Activated T-helper 17 cell treated with anti-CD3 and anti-CD28 coated beads, Interleukin-2, amount 50 U/mL, for 72 hours (primary cell): Measurements from ENCODE around the gene TAF1A. TPM values are rescaled to one million over a fixed set of nuclear protein-coding genes. Genes with fewer than 3 reads are reported as not detected.

ENCODE experiments used
- ATAC-seq: fragments of 150-1000 bp; cut with Tn5 transposase; replicated peaks from 2 replicates; pipeline ENCODE4 v1.10.0; 2021; ENCODE audit warnings: mild to moderate bottlenecking, moderate library complexity
- H3K27ac Mint-ChIP-seq: one replicate; pipeline ENCODE4 v1.8.0; 2022; ENCODE audit warnings: mixed read lengths
- H3K27me3 Mint-ChIP-seq: one replicate; pipeline ENCODE4 v1.8.0; 2022; ENCODE audit warnings: mixed read lengths
- H3K36me3 Mint-ChIP-seq: one replicate; pipeline ENCODE4 v1.8.0; 2022; ENCODE audit warnings: low read depth, mild to moderate bottlenecking, mixed read lengths
- H3K4me1 Mint-ChIP-seq: one replicate; pipeline ENCODE4 v1.8.0; 2022; ENCODE audit warnings: mixed read lengths
- H3K4me3 Mint-ChIP-seq: one replicate; pipeline ENCODE4 v1.8.0; 2022; ENCODE audit warnings: mild to moderate bottlenecking, mixed read lengths
- H3K9me3 Mint-ChIP-seq: one replicate; pipeline ENCODE4 v1.8.0; 2022; ENCODE audit warnings: mixed read lengths
- total RNA-seq, 2 donors: library from RNA; stranded (reverse); gene quantifications; one replicate each; pipeline ENCODE4 v1.2.3, GENCODE V29; 2022

The TAF1A gene
- total RNA-seq, 2 donors from 2014 or later, result 13.1 to 19.5 TPM

- ATAC-seq, result no peak
- peaks cover 94% of the 10 kb centered on the region for H3K36me3 Mint-ChIP-seq
- no peaks in the 10 kb centered on the region for H3K27me3 Mint-ChIP-seq
- no peak overlapping the region for H3K4me3 Mint-ChIP-seq
- peaks cover 6% of the 10 kb centered on the region for H3K4me1 Mint-ChIP-seq
- no peaks in the 10 kb centered on the region for H3K9me3 Mint-ChIP-seq
- no peak overlapping the region for H3K27ac Mint-ChIP-seq
These were observed 10.4 kb downstream of the TAF1A start for GRCh38 chr1:222579316-222579715.

GRCh38 chr1:222570837-222571236, 18.9 kb downstream of the TAF1A start:
- ATAC-seq, result no peak
- no peak overlapping the region for H3K4me3 Mint-ChIP-seq
- no peak overlapping the region for H3K27ac Mint-ChIP-seq
- no peaks in the 10 kb centered on the region for H3K27me3 Mint-ChIP-seq
- no peaks in the 10 kb centered on the region for H3K4me1 Mint-ChIP-seq
- H3K9me3 Mint-ChIP-seq, result no peaks in the 10 kb centered on the region
- peaks cover 100% of the 10 kb centered on the region for H3K36me3 Mint-ChIP-seq

DNA sequence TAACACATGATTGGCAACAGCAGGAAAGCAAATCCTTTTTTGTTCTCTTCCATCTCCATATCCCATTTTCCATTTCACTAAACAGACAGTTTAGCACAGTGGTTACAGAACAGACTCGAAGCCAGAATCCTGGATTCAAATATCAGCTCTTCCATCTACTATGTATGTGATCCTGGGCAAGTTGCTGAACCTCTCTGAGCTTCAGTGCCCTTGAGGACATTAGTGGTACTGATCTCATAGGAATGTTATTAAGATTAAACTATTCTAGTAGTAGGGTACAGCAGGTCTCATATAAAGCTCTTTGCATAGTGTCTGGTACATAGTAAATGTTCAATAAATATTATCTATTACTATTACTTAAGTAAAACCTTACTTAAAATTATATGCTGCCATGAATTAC, 28.1 kb downstream of the TAF1A start:
- peaks cover 81% of the 10 kb centered on the region for H3K36me3 Mint-ChIP-seq
- no peak overlapping the region for H3K4me3 Mint-ChIP-seq
- H3K27ac Mint-ChIP-seq, result no peak overlapping the region
- ATAC-seq, result no peak
- no peaks in the 10 kb centered on the region for H3K4me1 Mint-ChIP-seq
- H3K9me3 Mint-ChIP-seq, result no peaks in the 10 kb centered on the region
- H3K27me3 Mint-ChIP-seq, result no peaks in the 10 kb centered on the region

GRCh38 chr1:222557574-222557973, 32.2 kb downstream of the TAF1A start:
- Mint-ChIP-seq H3K36me3 (peaks cover 58% of the 10 kb centered on the region), H3K4me3 (no peak overlapping the region), H3K4me1 (no peaks in the 10 kb centered on the region), H3K27me3 (no peaks in the 10 kb centered on the region), H3K9me3 (no peaks in the 10 kb centered on the region), H3K27ac (no peak overlapping the region)
- no peak for ATAC-seq

DNA sequence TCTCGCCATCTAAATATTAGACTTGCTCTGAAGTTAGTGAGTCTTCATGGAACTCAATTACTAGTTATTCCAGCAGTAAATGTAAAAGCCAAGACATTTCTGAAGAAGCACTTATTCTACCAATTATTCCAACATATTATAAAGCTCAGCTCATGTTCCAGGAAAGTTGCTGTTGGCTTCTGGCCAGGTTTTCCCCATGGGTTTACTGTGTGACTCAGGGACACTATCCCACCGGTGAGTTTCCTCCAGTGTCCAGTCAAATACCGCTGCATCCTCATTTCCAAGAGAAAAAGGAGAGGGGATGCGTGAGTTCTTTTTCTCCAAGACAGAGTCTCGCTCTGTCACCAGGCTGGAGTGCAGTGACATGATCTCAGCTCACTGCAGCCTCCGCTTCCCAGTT, 32.6 kb downstream of the TAF1A start:
- no peak overlapping the region for H3K4me3 Mint-ChIP-seq
- no peak for ATAC-seq

DNA sequence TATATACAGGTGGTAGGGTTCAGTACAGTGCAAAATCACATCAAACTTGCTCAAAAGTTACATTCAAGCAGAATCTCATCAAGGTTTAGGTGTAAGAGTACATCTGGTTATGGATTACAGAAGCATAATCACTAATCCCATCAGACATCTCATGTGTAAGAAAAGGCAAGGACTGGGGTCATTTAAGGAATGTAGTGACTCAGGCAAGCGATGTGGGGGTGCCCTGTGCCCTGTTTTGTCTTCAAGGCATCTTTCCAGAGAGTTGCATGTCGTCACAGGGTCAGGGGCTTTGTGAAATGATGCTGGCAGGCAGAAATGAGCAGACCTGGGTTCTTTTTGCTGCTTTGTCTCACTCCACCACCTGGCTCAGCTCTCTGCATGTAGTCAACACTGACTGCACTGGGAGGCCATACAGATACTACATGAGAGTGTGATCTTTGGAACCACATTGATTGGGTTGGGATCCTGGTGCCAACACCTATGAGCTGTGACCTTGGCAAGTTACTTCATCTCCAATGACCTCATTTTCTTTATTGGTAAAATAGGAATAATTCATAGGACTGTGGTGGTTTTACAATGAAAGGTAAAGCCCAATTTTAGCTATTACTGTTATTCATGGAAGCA, 33.6 kb downstream of the TAF1A start:
- H3K27ac Mint-ChIP-seq, result peak overlapping the region; percentile 10
- H3K9me3 Mint-ChIP-seq, result no peaks in the 10 kb centered on the region
- no peaks in the 10 kb centered on the region for H3K27me3 Mint-ChIP-seq
- no peak overlapping the region for H3K4me3 Mint-ChIP-seq
- ATAC-seq, result no peak
- peaks cover 47% of the 10 kb centered on the region for H3K36me3 Mint-ChIP-seq
- H3K4me1 Mint-ChIP-seq, result no peaks in the 10 kb centered on the region

More for the DNA sequence above, 32.6 kb downstream of the TAF1A start:
- Mint-ChIP-seq H3K36me3 (peaks cover 54% of the 10 kb centered on the region), H3K27ac (no peak overlapping the region), H3K9me3 (no peaks in the 10 kb centered on the region), H3K4me1 (no peaks in the 10 kb centered on the region), H3K27me3 (no peaks in the 10 kb centered on the region)

DNA sequence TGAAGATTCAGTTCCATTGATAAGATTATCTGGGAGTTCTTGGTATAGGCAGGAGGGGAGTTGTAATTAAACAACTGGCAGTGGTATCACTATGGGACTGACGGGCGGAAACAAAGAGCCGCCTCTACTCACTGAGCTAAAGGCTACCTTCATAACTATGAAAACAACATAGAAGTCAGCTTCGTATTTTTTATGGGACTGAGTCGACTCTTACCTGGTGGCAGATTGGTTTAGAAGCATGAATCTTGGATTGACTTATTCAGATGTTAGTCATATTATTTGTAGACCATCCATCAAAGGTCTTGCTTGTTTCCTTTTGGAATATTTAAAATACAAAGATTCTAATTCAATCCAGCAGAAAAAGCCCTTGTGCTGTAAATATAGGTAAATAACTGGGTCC, 35.6 kb downstream of the TAF1A start:
- Mint-ChIP-seq H3K36me3 (peaks cover 27% of the 10 kb centered on the region), H3K9me3 (no peaks in the 10 kb centered on the region), H3K27ac (peak overlapping the region; percentile 33), H3K4me1 (no peaks in the 10 kb centered on the region), H3K27me3 (no peaks in the 10 kb centered on the region), H3K4me3 (no peak overlapping the region)
- ATAC-seq, result no peak

- H3K4me3 Mint-ChIP-seq, result no peak overlapping the region
- H3K36me3 Mint-ChIP-seq, result peaks cover 17% of the 10 kb centered on the region
- no peaks in the 10 kb centered on the region for H3K27me3 Mint-ChIP-seq
- no peak overlapping the region for H3K27ac Mint-ChIP-seq
- no peaks in the 10 kb centered on the region for H3K4me1 Mint-ChIP-seq
- no peak for ATAC-seq
- H3K9me3 Mint-ChIP-seq, result no peaks in the 10 kb centered on the region
These were observed 36.9 kb downstream of the TAF1A start for GRCh38 chr1:222552882-222553281.

- H3K4me1 Mint-ChIP-seq, result no peaks in the 10 kb centered on the region
- H3K9me3 Mint-ChIP-seq, result no peaks in the 10 kb centered on the region
- no peaks in the 10 kb centered on the region for H3K36me3 Mint-ChIP-seq
- ATAC-seq, result no peak
- H3K27ac Mint-ChIP-seq, result no peak within 1 kb of the TSS
- peaks cover 18% of the 10 kb centered on the region for H3K27me3 Mint-ChIP-seq
- no peak within 1 kb of the TSS for H3K4me3 Mint-ChIP-seq
These were observed 41.6 kb downstream of the TAF1A start, which contains the start of gene HHIPL2 for GRCh38 chr1:222547944-222548671. Gene HHIPL2, minus strand, starts transcription at chr1:222548104. Its CDS starts 60 bp downstream, at chr1:222548044.

- Mint-ChIP-seq H3K9me3 (no peaks in the 10 kb centered on the region), H3K36me3 (no peaks in the 10 kb centered on the region), H3K4me1 (no peaks in the 10 kb centered on the region), H3K27ac (no peak overlapping the region), H3K27me3 (peaks cover 22% of the 10 kb centered on the region), H3K4me3 (no peak overlapping the region)
- no peak for ATAC-seq
These were observed 42.5 kb downstream of the TAF1A start for GRCh38 chr1:222547260-222547614.

DNA sequence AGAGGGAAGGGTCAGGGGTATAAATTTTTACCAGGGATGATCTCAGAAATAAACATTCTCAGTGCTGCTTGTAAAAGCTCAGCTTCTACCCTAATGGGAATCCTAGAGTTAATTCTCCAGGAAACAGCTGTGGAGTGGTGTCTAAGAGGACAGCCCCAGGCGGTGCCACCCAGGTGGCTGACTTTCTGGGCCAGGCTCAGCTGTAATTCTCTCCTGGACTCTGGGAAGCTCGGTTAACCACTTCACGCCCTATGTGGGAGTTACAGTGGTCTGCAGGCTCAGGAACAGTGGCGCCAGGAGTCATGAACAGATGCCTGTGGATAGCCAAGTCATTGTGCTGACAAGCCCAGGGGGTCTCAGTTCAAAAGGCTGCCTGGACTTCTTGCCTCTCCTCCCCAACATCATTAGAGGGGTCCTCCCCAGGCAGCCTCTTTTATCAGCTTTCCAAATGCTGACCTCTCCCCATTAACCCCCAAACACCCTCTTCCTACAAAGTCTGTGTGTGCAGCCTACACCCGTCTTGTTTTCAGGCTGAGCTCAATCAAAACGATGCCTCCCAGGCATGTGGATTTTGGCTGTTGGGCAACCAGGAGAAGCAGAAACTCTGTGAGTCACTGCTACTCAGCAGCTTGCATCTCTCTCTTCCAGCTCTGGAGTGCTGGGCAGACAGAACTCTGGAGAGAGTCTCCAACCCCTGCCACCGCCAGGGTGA, 43.0 kb downstream of the TAF1A start:
- Mint-ChIP-seq H3K27me3 (peaks cover 22% of the 10 kb centered on the region), H3K27ac (no peak overlapping the region), H3K4me3 (no peak overlapping the region), H3K9me3 (no peaks in the 10 kb centered on the region), H3K36me3 (no peaks in the 10 kb centered on the region), H3K4me1 (no peaks in the 10 kb centered on the region)
- no peak for ATAC-seq

GRCh38 chr1:222546091-222546490, 43.6 kb downstream of the TAF1A start:
- Mint-ChIP-seq H3K27me3 (peaks cover 22% of the 10 kb centered on the region), H3K4me1 (no peaks in the 10 kb centered on the region), H3K9me3 (no peaks in the 10 kb centered on the region), H3K36me3 (no peaks in the 10 kb centered on the region), H3K27ac (no peak overlapping the region), H3K4me3 (no peak overlapping the region)
- ATAC-seq, result no peak

GRCh38 chr1:222543817-222544216, 45.9 kb downstream of the TAF1A start:
- Mint-ChIP-seq H3K36me3 (no peaks in the 10 kb centered on the region), H3K9me3 (no peaks in the 10 kb centered on the region), H3K4me1 (no peaks in the 10 kb centered on the region), H3K27me3 (peaks cover 22% of the 10 kb centered on the region), H3K4me3 (no peak overlapping the region), H3K27ac (no peak overlapping the region)
- no peak for ATAC-seq

GRCh38 chr1:222540598-222540995, 49.1 kb downstream of the TAF1A start:
- Mint-ChIP-seq H3K27ac (no peak overlapping the region), H3K4me1 (no peaks in the 10 kb centered on the region), H3K4me3 (no peak overlapping the region), H3K36me3 (no peaks in the 10 kb centered on the region), H3K9me3 (no peaks in the 10 kb centered on the region), H3K27me3 (peaks cover 18% of the 10 kb centered on the region)
- no peak for ATAC-seq
